ENCODE measurements around the gene HTR5A. TPM values are rescaled to one million over a fixed set of nuclear protein-coding genes. Genes with fewer than 3 reads are reported as not detected.

The HTR5A gene
- total and polyA plus RNA-seq, 2 donors (not counting 3 experiments of a cell fraction or from before 2014, with no cell fraction given), result not detected

- Histone ChIP-seq H3K27me3 (ENCODE audit: control insufficient read depth in 2 of 2, insufficient read depth in 2 of 2, low read length in 2 of 2) (no peaks in the 10 kb centered on the region), H3K27ac (ENCODE audit: insufficient read depth, low read depth, low read length) (no peak overlapping the region), H2AFZ (ENCODE audit: low read depth, low read length) (no peak overlapping the region), H3K4me3 (replicated peaks in 1 of 3; ENCODE audit: insufficient read depth in 1 of 3, low read depth in 1 of 3, low read length in 3 of 3) (no peak overlapping the region), H3K9ac (replicated peaks; ENCODE audit: extremely low read depth, insufficient read depth, low read length) (no peak overlapping the region), H4K20me1 (replicated peaks; ENCODE audit: control insufficient read depth, extremely low read depth, insufficient read depth, low read length) (no peaks in the 10 kb centered on the region), H3K9me1 (replicated peaks; ENCODE audit: control insufficient read depth, extremely low read depth, insufficient read depth, low read length) (no peaks in the 10 kb centered on the region), H3K36me3 (ENCODE audit: control insufficient read depth in 2 of 2, extremely low read depth in 1 of 2, insufficient read depth in 2 of 2, low read length in 2 of 2) (no peaks in the 10 kb centered on the region), H3K4me2 (ENCODE audit: insufficient read depth, low read length) (no peak overlapping the region), H3K79me2 (ENCODE audit: control insufficient read depth, insufficient read depth, low read length) (no peaks in the 10 kb centered on the region), H3K4me1 (ENCODE audit: control insufficient read depth, extremely low read depth, insufficient read depth, low read length) (no peaks in the 10 kb centered on the region), H3K9me3 (replicated peaks; ENCODE audit: control insufficient read depth, insufficient read depth, low read length) (no peaks in the 10 kb centered on the region)
- BruUV-seq (replicated peaks), result no TSS peak
- POLR2A ChIA-PET, result no interaction called here
- TF ChIP-seq CTCF (IDR thresholded peaks at IDR 0.05; ENCODE audit: extremely low read depth in 1 of 2, insufficient read depth in 1 of 2, low read depth in 1 of 2, low read length in 2 of 2) (no peak), GATA2 (IDR thresholded peaks at IDR 0.05; ENCODE audit: insufficient read depth, insufficient read length, low read depth, low read length) (no peak)
- intact Hi-C loops (cut with micrococcal nuclease) (no loop called here), dilution Hi-C loops (cut with MboI; ENCODE audit: extremely low pct_ligation_motif_present, low sequenced_read_pairs) (no loop called here)
- FAIRE-seq (no peak), DNase-seq (ENCODE audit: low read depth, low spot score) (no peak)
- CTCF ChIA-PET, result interaction anchor here (0.6 kb wide), 1 partner anchor 97 kb away, joined by 3 read pairs; no protein-coding TSS in a partner anchor
These were observed 15.4 kb upstream of the HTR5A start for GRCh38 chr7:155054761-155055160.

- no peaks in the 10 kb centered on the region for H3K79me2 ChIP-seq (ENCODE audit: control insufficient read depth, insufficient read depth, low read length)
- FAIRE-seq (no peak), DNase-seq (ENCODE audit: low read depth, low spot score) (no peak)
- no peak overlapping the region for H3K9ac ChIP-seq (replicated peaks; ENCODE audit: extremely low read depth, insufficient read depth, low read length)
- H3K4me2 ChIP-seq (ENCODE audit: insufficient read depth, low read length), result no peak overlapping the region
- H3K9me3 ChIP-seq (replicated peaks; ENCODE audit: control insufficient read depth, insufficient read depth, low read length), result no peaks in the 10 kb centered on the region
- no peaks in the 10 kb centered on the region for H3K4me1 ChIP-seq (ENCODE audit: control insufficient read depth, extremely low read depth, insufficient read depth, low read length)
- intact Hi-C loops (cut with micrococcal nuclease), result no loop called here
- BruUV-seq (replicated peaks), result no TSS peak
- no peaks in the 10 kb centered on the region for H3K27me3 ChIP-seq (ENCODE audit: control insufficient read depth in 2 of 2, insufficient read depth in 2 of 2, low read length in 2 of 2)
- POLR2A ChIA-PET, result no interaction called here
- H3K4me3 ChIP-seq (replicated peaks in 1 of 3; ENCODE audit: insufficient read depth in 1 of 3, low read depth in 1 of 3, low read length in 3 of 3), result no peak overlapping the region
- dilution Hi-C loops (cut with MboI; ENCODE audit: extremely low pct_ligation_motif_present, low sequenced_read_pairs), result no loop called here
- CTCF ChIA-PET, result no interaction called here
- no peak overlapping the region for H2AFZ ChIP-seq (ENCODE audit: low read depth, low read length)
- no peak overlapping the region for H3K27ac ChIP-seq (ENCODE audit: insufficient read depth, low read depth, low read length)
- TF ChIP-seq GATA2 (IDR thresholded peaks at IDR 0.05; ENCODE audit: insufficient read depth, insufficient read length, low read depth, low read length) (no peak), JUN (IDR thresholded peaks at IDR 0.05; ENCODE audit: borderline replicate concordance, insufficient read depth, insufficient read length, low read depth) (no peak), FOS (IDR thresholded peaks at IDR 0.05; ENCODE audit: borderline replicate concordance, insufficient read depth, low read length) (no peak), POLR2A (IDR thresholded peaks at IDR 0.05; ENCODE audit: low read depth, low read length) (no peak), EZH2 (IDR thresholded peaks at IDR 0.05; ENCODE audit: borderline replicate concordance, low read depth, low read length, severe bottlenecking) (no peak)
- no peaks in the 10 kb centered on the region for H3K36me3 ChIP-seq (ENCODE audit: control insufficient read depth in 2 of 2, extremely low read depth in 1 of 2, insufficient read depth in 2 of 2, low read length in 2 of 2)
- no peaks in the 10 kb centered on the region for H3K9me1 ChIP-seq (replicated peaks; ENCODE audit: control insufficient read depth, extremely low read depth, insufficient read depth, low read length)
- H4K20me1 ChIP-seq (replicated peaks; ENCODE audit: control insufficient read depth, extremely low read depth, insufficient read depth, low read length), result no peaks in the 10 kb centered on the region
These were observed 13.0 kb upstream of the HTR5A start for GRCh38 chr7:155057076-155057475.

Measured in endothelial cell of umbilical vein (primary cell).